ENCODE measurements around the gene UCHL3.
A peak's percentile ranks its signal among the peaks of the same experiment; 100 is the strongest.

Gene UCHL3

GRCh38 chr13:75587679-75588078 is 38.1 kb downstream of the UCHL3 start:
- H2AFZ ChIP-seq (ENCODE audit: low read depth, low read length) = no peak overlapping the region
- H3K23ac ChIP-seq (ENCODE audit: low read length in 2 of 2) = no peak overlapping the region
- no peak overlapping the region for H2BK120ac ChIP-seq (ENCODE audit: low read depth, low read length)
- H3K27me3 ChIP-seq (ENCODE audit: control insufficient read depth in 1 of 2, insufficient read depth in 1 of 2, low read length in 2 of 2) = no peaks in the 10 kb centered on the region
- H3K4ac ChIP-seq (ENCODE audit: low read depth in 1 of 2, low read length in 2 of 2) = no peak overlapping the region
- H3K9me3 ChIP-seq (ENCODE audit: control insufficient read depth, low read length) = peaks cover 14% of the 10 kb centered on the region
- no peak overlapping the region for H3K14ac ChIP-seq (ENCODE audit: low read length in 2 of 2)
- no peak overlapping the region for H3K27ac ChIP-seq (ENCODE audit: low read length, poor library complexity, severe bottlenecking)
- no peak overlapping the region for H3K4me2 ChIP-seq (ENCODE audit: low read length, poor library complexity, severe bottlenecking)
- H3K18ac ChIP-seq (ENCODE audit: low read depth in 1 of 2, low read length in 2 of 2) = no peak overlapping the region
- no peak overlapping the region for H4K8ac ChIP-seq (ENCODE audit: low read length)
- H2BK5ac ChIP-seq (ENCODE audit: low read depth, low read length, poor library complexity, severe bottlenecking) = no peak overlapping the region
- no peak overlapping the region for H3K4me3 ChIP-seq (ENCODE audit: insufficient read depth in 1 of 2, low read depth in 1 of 2, low read length in 2 of 2)
- DNase-seq = peak; percentile 4
- no peak overlapping the region for H2AK5ac ChIP-seq (ENCODE audit: low read length, severe bottlenecking)
- peaks cover 6% of the 10 kb centered on the region for H3K79me1 ChIP-seq (replicated peaks; ENCODE audit: low read length, poor library complexity, severe bottlenecking)
- no peak overlapping the region for H3K9ac ChIP-seq (ENCODE audit: low read length)
- no CpG with 5 or more reads among the region's 1 CpG for WGBS
- no peak overlapping the region for H4K91ac ChIP-seq (ENCODE audit: low read length)
- H3K36me3 ChIP-seq (ENCODE audit: control insufficient read depth in 1 of 2, insufficient read depth in 2 of 2, low read depth in 1 of 2, low read length in 2 of 2) = peaks cover 9 to 50% of the 10 kb centered on the region in 2 experiments
- no peak overlapping the region for H2BK15ac ChIP-seq (ENCODE audit: low read depth, poor library complexity, severe bottlenecking)
- no peak overlapping the region for H2BK12ac ChIP-seq (ENCODE audit: low read length in 2 of 2)
- no peaks in the 10 kb centered on the region for H3K4me1 ChIP-seq (ENCODE audit: control insufficient read depth, insufficient read depth, low read depth, low read length)

DNA sequence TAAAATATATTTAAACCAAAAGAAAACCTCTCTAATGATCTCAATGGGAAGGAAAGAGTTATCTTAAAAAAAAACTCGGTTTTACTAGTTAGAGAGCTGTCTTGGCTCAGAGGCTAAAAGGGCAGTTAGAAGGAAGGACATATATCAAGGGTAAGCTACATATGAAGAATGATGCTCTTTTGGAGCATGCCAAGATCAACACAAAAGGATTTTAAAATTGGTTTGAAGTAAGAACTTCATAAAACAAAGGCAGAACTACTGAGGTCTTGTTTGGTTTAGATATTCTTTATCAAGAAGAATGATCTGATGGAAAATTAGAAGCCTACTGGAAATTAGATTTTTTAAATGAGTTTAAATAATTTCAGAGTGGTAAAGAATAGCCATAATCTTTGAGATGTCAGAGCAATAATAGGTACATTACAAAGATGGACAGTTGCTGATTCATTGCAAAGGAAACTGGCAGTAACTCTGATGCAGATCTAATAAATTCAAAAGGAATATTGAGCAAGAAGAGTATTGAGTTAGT is 47.1 kb downstream of the UCHL3 start:
- Histone ChIP-seq H3K23ac (ENCODE audit: low read length in 2 of 2) (no peak overlapping the region), H4K8ac (ENCODE audit: low read length) (no peak overlapping the region), H3K18ac (ENCODE audit: low read depth in 1 of 2, low read length in 2 of 2) (no peak overlapping the region), H3K4me1 (ENCODE audit: control insufficient read depth, insufficient read depth, low read depth, low read length) (no peaks in the 10 kb centered on the region), H3K14ac (ENCODE audit: low read length in 2 of 2) (no peak overlapping the region), H4K91ac (ENCODE audit: low read length) (no peak overlapping the region), H3K27ac (ENCODE audit: low read length, poor library complexity, severe bottlenecking) (no peak overlapping the region), H2BK120ac (ENCODE audit: low read depth, low read length) (no peak overlapping the region), H3K36me3 (ENCODE audit: control insufficient read depth in 1 of 2, insufficient read depth in 2 of 2, low read depth in 1 of 2, low read length in 2 of 2) (peaks cover 0 to 52% of the 10 kb centered on the region in 2 experiments), H3K79me1 (replicated peaks; ENCODE audit: low read length, poor library complexity, severe bottlenecking) (peaks cover 4% of the 10 kb centered on the region), H3K9ac (ENCODE audit: low read length) (no peak overlapping the region), H3K4me2 (ENCODE audit: low read length, poor library complexity, severe bottlenecking) (no peak overlapping the region), H3K27me3 (ENCODE audit: control insufficient read depth in 1 of 2, insufficient read depth in 1 of 2, low read length in 2 of 2) (no peaks in the 10 kb centered on the region), H3K9me3 (ENCODE audit: control insufficient read depth, low read length) (peaks cover 4% of the 10 kb centered on the region), H2BK15ac (ENCODE audit: low read depth, poor library complexity, severe bottlenecking) (no peak overlapping the region), H2AK5ac (ENCODE audit: low read length, severe bottlenecking) (no peak overlapping the region), H3K4me3 (ENCODE audit: insufficient read depth in 1 of 2, low read depth in 1 of 2, low read length in 2 of 2) (no peak overlapping the region), H2BK5ac (ENCODE audit: low read depth, low read length, poor library complexity, severe bottlenecking) (no peak overlapping the region), H2BK12ac (ENCODE audit: low read length in 2 of 2) (no peak overlapping the region), H2AFZ (ENCODE audit: low read depth, low read length) (no peak overlapping the region), H3K4ac (ENCODE audit: low read depth in 1 of 2, low read length in 2 of 2) (no peak overlapping the region)
- WGBS = 93% methylated on average over 1 of the region's 1 CpG
- no peak for DNase-seq

DNA sequence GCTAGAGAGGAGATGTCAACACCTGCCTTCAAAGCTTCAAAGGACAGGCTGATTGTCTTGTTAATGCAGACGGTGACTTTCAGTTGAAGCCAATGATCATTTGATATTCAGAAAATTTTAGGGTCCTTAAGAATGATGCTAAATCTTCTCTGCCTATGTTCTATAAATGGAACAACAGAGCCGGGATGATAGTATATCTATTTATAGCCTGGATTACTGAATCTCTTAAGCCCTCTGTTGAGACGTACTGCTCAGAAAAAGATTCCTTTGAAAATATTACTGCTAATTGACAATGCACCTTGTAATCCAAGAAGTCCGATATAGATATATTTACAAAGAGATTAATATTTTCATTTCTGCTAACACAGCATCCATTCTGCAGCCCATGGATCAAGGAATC is 50.8 kb downstream of the UCHL3 start:
- no peak for DNase-seq
- H3K4me1 ChIP-seq (ENCODE audit: control insufficient read depth, insufficient read depth, low read depth, low read length) = no peaks in the 10 kb centered on the region
- no peak overlapping the region for H3K18ac ChIP-seq (ENCODE audit: low read depth in 1 of 2, low read length in 2 of 2)
- H3K27ac ChIP-seq (ENCODE audit: low read length, poor library complexity, severe bottlenecking) = no peak overlapping the region
- no peak overlapping the region for H3K14ac ChIP-seq (ENCODE audit: low read length in 2 of 2)
- no peak overlapping the region for H4K91ac ChIP-seq (ENCODE audit: low read length)
- H3K23ac ChIP-seq (ENCODE audit: low read length in 2 of 2) = no peak overlapping the region
- H3K9ac ChIP-seq (ENCODE audit: low read length) = no peak overlapping the region
- H2BK12ac ChIP-seq (ENCODE audit: low read length in 2 of 2) = no peak overlapping the region
- H3K4me2 ChIP-seq (ENCODE audit: low read length, poor library complexity, severe bottlenecking) = no peak overlapping the region
- 75% methylated on average over 1 of the region's 4 CpGs for WGBS
- no peak overlapping the region for H3K4ac ChIP-seq (ENCODE audit: low read depth in 1 of 2, low read length in 2 of 2)
- H3K9me3 ChIP-seq (ENCODE audit: control insufficient read depth, low read length) = peaks cover 4% of the 10 kb centered on the region
- no peak overlapping the region for H2BK5ac ChIP-seq (ENCODE audit: low read depth, low read length, poor library complexity, severe bottlenecking)
- H2AK5ac ChIP-seq (ENCODE audit: low read length, severe bottlenecking) = no peak overlapping the region
- no peak overlapping the region for H2AFZ ChIP-seq (ENCODE audit: low read depth, low read length)
- H2BK15ac ChIP-seq (ENCODE audit: low read depth, poor library complexity, severe bottlenecking) = no peak overlapping the region
- no peak overlapping the region for H3K4me3 ChIP-seq (ENCODE audit: insufficient read depth in 1 of 2, low read depth in 1 of 2, low read length in 2 of 2)
- H2BK120ac ChIP-seq (ENCODE audit: low read depth, low read length) = no peak overlapping the region
- H3K36me3 ChIP-seq (ENCODE audit: control insufficient read depth in 1 of 2, insufficient read depth in 2 of 2, low read depth in 1 of 2, low read length in 2 of 2) = peaks cover 2 to 61% of the 10 kb centered on the region in 2 experiments
- H3K27me3 ChIP-seq (ENCODE audit: control insufficient read depth in 1 of 2, insufficient read depth in 1 of 2, low read length in 2 of 2) = no peaks in the 10 kb centered on the region
- peaks cover 2% of the 10 kb centered on the region for H3K79me1 ChIP-seq (replicated peaks; ENCODE audit: low read length, poor library complexity, severe bottlenecking)
- H4K8ac ChIP-seq (ENCODE audit: low read length) = no peak overlapping the region

GRCh38 chr13:75603038-75603437 is 53.4 kb downstream of the UCHL3 start:
- H3K14ac ChIP-seq (ENCODE audit: low read length in 2 of 2) = no peak overlapping the region
- H2AFZ ChIP-seq (ENCODE audit: low read depth, low read length) = no peak overlapping the region
- H4K91ac ChIP-seq (ENCODE audit: low read length) = no peak overlapping the region
- WGBS = 100% methylated on average over 2 of the region's 2 CpGs
- H3K36me3 ChIP-seq (ENCODE audit: control insufficient read depth in 1 of 2, insufficient read depth in 2 of 2, low read depth in 1 of 2, low read length in 2 of 2) = peaks cover 2 to 64% of the 10 kb centered on the region in 2 experiments
- H2BK120ac ChIP-seq (ENCODE audit: low read depth, low read length) = no peak overlapping the region
- H3K4me1 ChIP-seq (ENCODE audit: control insufficient read depth, insufficient read depth, low read depth, low read length) = no peaks in the 10 kb centered on the region
- no peak overlapping the region for H3K4me3 ChIP-seq (ENCODE audit: insufficient read depth in 1 of 2, low read depth in 1 of 2, low read length in 2 of 2)
- H3K79me1 ChIP-seq (replicated peaks; ENCODE audit: low read length, poor library complexity, severe bottlenecking) = peaks cover 2% of the 10 kb centered on the region
- H4K8ac ChIP-seq (ENCODE audit: low read length) = no peak overlapping the region
- peaks cover 4% of the 10 kb centered on the region for H3K9me3 ChIP-seq (ENCODE audit: control insufficient read depth, low read length)
- H3K9ac ChIP-seq (ENCODE audit: low read length) = no peak overlapping the region
- no peak overlapping the region for H2AK5ac ChIP-seq (ENCODE audit: low read length, severe bottlenecking)
- no peak for DNase-seq
- no peak overlapping the region for H3K4ac ChIP-seq (ENCODE audit: low read depth in 1 of 2, low read length in 2 of 2)
- H2BK12ac ChIP-seq (ENCODE audit: low read length in 2 of 2) = no peak overlapping the region
- no peak overlapping the region for H2BK5ac ChIP-seq (ENCODE audit: low read depth, low read length, poor library complexity, severe bottlenecking)
- H3K27ac ChIP-seq (ENCODE audit: low read length, poor library complexity, severe bottlenecking) = no peak overlapping the region
- no peak overlapping the region for H3K18ac ChIP-seq (ENCODE audit: low read depth in 1 of 2, low read length in 2 of 2)
- H3K23ac ChIP-seq (ENCODE audit: low read length in 2 of 2) = no peak overlapping the region
- no peaks in the 10 kb centered on the region for H3K27me3 ChIP-seq (ENCODE audit: control insufficient read depth in 1 of 2, insufficient read depth in 1 of 2, low read length in 2 of 2)
- no peak overlapping the region for H2BK15ac ChIP-seq (ENCODE audit: low read depth, poor library complexity, severe bottlenecking)
- H3K4me2 ChIP-seq (ENCODE audit: low read length, poor library complexity, severe bottlenecking) = no peak overlapping the region
